Neural cell (in vitro differentiated cells): ENCODE results near the gene SLC16A1.

ENCODE experiments used
- CTCF ChIP-seq: fragments of 450-650 bp; IDR thresholded peaks from 2 replicates; pipeline ENCODE4 v1.5.1; 2014; ENCODE audit warnings: antibody characterized with exemption, mild to moderate bottlenecking, moderate library complexity; ENCODE audit not compliant: poor library complexity, severe bottlenecking
- EP300 ChIP-seq: fragments of 450-650 bp; conservative IDR thresholded peaks from 2 replicates; pipeline ENCODE4 v1.6.1; 2014; ENCODE audit warnings: antibody characterized with exemption, mild to moderate bottlenecking, moderate library complexity; ENCODE audit not compliant: poor library complexity, severe bottlenecking
- EZH2 ChIP-seq: fragments of 200-600, 300-800 bp; shearing (Covaris generic), sonication (generic); IDR thresholded peaks from 2 replicates; pipeline ENCODE4 v1.6.1; 2014; ENCODE audit warnings: antibody characterized with exemption, low read length, borderline replicate concordance, mild to moderate bottlenecking; ENCODE audit not compliant: insufficient read depth, poor library complexity, severe bottlenecking
- POLR2AphosphoS5 ChIP-seq: IDR thresholded peaks from 2 replicates; pipeline ENCODE4 v1.6.1; 2012
- RAD21 ChIP-seq: fragments of 450-650 bp; conservative IDR thresholded peaks from 2 replicates; pipeline ENCODE4 v1.6.1; 2014; ENCODE audit warnings: antibody characterized with exemption, mild to moderate bottlenecking, moderate library complexity
- REST ChIP-seq: IDR thresholded peaks from 2 replicates; pipeline ENCODE4 v1.6.1; 2012; ENCODE audit warnings: borderline replicate concordance
- SMC3 ChIP-seq: fragments of 450-650 bp; conservative IDR thresholded peaks from 2 replicates; pipeline ENCODE4 v1.6.1; 2014; ENCODE audit warnings: antibody characterized with exemption, mild to moderate bottlenecking, moderate library complexity; ENCODE audit not compliant: poor library complexity

- TF ChIP-seq CTCF (no peak), EP300 (no peak), EZH2 (no peak), POLR2AphosphoS5 (no peak), REST (no peak), SMC3 (no peak), RAD21 (no peak)
These were observed 32.0 kb downstream of the SLC16A1 start for GRCh38 chr1:112923959-112924349.
